ENCODE results near the gene MXRA8. TPM values are rescaled to one million over a fixed set of nuclear protein-coding genes. Genes with fewer than 3 reads are reported as not detected.

MXRA8 gene
- total RNA-seq, 1 experiment from 2014 or later, result 9.6 TPM

DNA sequence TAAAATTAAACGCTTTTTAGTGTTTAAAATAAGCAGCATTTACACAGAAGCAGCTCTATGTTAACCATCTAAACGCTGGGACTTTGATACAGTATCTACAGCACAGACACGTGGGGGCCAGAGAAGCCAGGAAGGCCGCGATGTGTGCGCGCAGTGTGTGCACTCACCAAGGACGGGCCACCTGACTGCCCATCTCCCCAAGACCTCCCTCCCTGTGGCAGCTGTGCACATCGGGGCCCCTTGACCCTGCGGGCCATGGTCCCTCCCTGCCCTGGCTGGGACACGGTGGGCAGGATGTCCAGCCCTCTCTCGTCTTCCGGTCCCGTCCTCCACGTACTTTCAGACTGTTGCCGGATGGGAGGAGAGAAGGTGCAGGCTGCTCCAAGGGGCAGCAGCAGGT lies 23.1 kb downstream of the MXRA8 start:
- no peak overlapping the region for H2AK5ac ChIP-seq (ENCODE audit: insufficient read length, low read length)
- H3K4me1 ChIP-seq (ENCODE audit: insufficient read depth, low read length), result no peaks in the 10 kb centered on the region
- peaks cover 3 to 19% (median 11%) of the 10 kb centered on the region in 3 experiments; a peak in 6 of 7 replicates for H3K36me3 Mint-ChIP-seq (ENCODE audit: insufficient read depth in 1 of 3, low read depth in 3 of 3)
- H3K23ac ChIP-seq (ENCODE audit: insufficient read length, low read depth, low read length), result no peak overlapping the region
- no peak overlapping the region for H4K91ac ChIP-seq (ENCODE audit: insufficient read length, low read depth, low read length)
- no peak overlapping the region for H3K9ac ChIP-seq (ENCODE audit: extremely low read depth, insufficient read length, low read length)
- TF ChIP-seq, protein P1, sequence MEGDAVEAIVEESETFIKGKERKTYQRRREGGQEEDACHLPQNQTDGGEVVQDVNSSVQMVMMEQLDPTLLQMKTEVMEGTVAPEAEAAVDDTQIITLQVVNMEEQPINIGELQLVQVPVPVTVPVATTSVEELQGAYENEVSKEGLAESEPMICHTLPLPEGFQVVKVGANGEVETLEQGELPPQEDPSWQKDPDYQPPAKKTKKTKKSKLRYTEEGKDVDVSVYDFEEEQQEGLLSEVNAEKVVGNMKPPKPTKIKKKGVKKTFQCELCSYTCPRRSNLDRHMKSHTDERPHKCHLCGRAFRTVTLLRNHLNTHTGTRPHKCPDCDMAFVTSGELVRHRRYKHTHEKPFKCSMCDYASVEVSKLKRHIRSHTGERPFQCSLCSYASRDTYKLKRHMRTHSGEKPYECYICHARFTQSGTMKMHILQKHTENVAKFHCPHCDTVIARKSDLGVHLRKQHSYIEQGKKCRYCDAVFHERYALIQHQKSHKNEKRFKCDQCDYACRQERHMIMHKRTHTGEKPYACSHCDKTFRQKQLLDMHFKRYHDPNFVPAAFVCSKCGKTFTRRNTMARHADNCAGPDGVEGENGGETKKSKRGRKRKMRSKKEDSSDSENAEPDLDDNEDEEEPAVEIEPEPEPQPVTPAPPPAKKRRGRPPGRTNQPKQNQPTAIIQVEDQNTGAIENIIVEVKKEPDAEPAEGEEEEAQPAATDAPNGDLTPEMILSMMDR (conservative IDR thresholded peaks at IDR 0.05), result no peak
- H2BK12ac ChIP-seq (ENCODE audit: insufficient read length, low read depth, low read length), result no peak overlapping the region
- H4K20me1 ChIP-seq (ENCODE audit: control insufficient read depth, insufficient read depth, insufficient read length), result no peaks in the 10 kb centered on the region
- H3K4me1 Mint-ChIP-seq, result no peaks in the 10 kb centered on the region
- no peak overlapping the region for H4K8ac ChIP-seq (replicated peaks; ENCODE audit: insufficient read length, low read depth, low read length)
- H3K27ac ChIP-seq (ENCODE audit: insufficient read length, low read depth, low read length), result no peak overlapping the region
- H3K9me3 ChIP-seq (ENCODE audit: control insufficient read depth, low read depth, low read length), result no peaks in the 10 kb centered on the region
- H2AFZ ChIP-seq (ENCODE audit: low read length), result no peak overlapping the region
- H3K9me3 Mint-ChIP-seq, result no peaks in the 10 kb centered on the region
- H2BK15ac ChIP-seq (ENCODE audit: low read depth, low read length), result no peak overlapping the region
- H3K18ac ChIP-seq (ENCODE audit: insufficient read length, low read depth, low read length), result no peak overlapping the region
- H3K79me2 ChIP-seq (ENCODE audit: insufficient read depth, low read length), result no peaks in the 10 kb centered on the region
- no peak overlapping the region for H2BK120ac ChIP-seq (ENCODE audit: low read depth, low read length, poor library complexity, severe bottlenecking)
- WGBS (ENCODE audit: extremely low coverage, insufficient read length, low lambda C conversion rate), result no CpG with 5 or more reads among the region's 16 CpGs
- no peak overlapping the region for H3K4ac ChIP-seq (ENCODE audit: low read depth, low read length)
- H3K56ac ChIP-seq (ENCODE audit: insufficient read length, low read depth, low read length), result no peak overlapping the region
- H2BK5ac ChIP-seq (ENCODE audit: insufficient read length, low read length), result no peak overlapping the region
- H3K79me1 ChIP-seq (ENCODE audit: insufficient read depth, low read depth, low read length, poor library complexity, severe bottlenecking), result no peaks in the 10 kb centered on the region
- no peaks in the 10 kb centered on the region for H3K27me3 Mint-ChIP-seq (ENCODE audit: low read depth)
- no peak overlapping the region for H2BK20ac ChIP-seq (ENCODE audit: low read depth, low read length, poor library complexity, severe bottlenecking)
- H4K5ac ChIP-seq (ENCODE audit: insufficient read length, low read depth, low read length), result no peak overlapping the region
- no peak overlapping the region for H3K4me2 ChIP-seq (ENCODE audit: insufficient read depth, insufficient read length, low read length)
- no peak for DNase-seq
- no peaks in the 10 kb centered on the region for H3K27me3 ChIP-seq (ENCODE audit: insufficient read depth, low read length)
- H3K14ac ChIP-seq (ENCODE audit: insufficient read depth, low read length), result no peak overlapping the region
- no peak overlapping the region for H3K27ac Mint-ChIP-seq
- H3T11ph ChIP-seq (ENCODE audit: low read length), result no peak overlapping the region
- H3K23me2 ChIP-seq (ENCODE audit: insufficient read length, low read depth, low read length, poor library complexity, severe bottlenecking), result no peaks in the 10 kb centered on the region
- no peak overlapping the region for H3K4me3 Mint-ChIP-seq

Data from H9 (cell line).